Measurements from ENCODE around the gene COP1. TPM values are rescaled to one million over a fixed set of nuclear protein-coding genes. Genes with fewer than 3 reads are reported as not detected.

Gene COP1
- total and polyA plus RNA-seq, 2 of the 8 experiments (the other 6 are each of a cell fraction or from before 2014, with no cell fraction given): 26.2 to 44.9 TPM

DNA sequence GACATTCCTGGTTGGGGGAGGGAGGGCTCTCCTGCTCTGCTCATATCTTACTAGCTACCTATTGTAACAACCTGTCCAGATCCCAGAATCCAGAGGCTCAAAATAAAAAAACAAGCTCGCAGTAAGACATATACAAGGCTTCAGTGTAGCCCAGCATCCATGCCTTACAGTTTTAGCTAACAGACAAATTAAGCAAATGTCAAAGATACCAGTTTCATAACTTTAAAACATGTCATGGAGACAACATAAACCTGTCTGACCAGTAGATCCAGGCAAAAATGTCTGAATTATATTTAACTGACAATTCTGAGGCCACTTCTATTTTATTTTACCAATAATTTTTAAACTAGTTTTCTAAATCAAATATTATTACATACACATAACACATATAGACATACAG, 295.9 kb downstream of the COP1 start:
- Histone ChIP-seq H3K4me1 (replicated peaks in 1 of 4; ENCODE audit: control insufficient read depth in 3 of 4, insufficient read depth in 4 of 4, low read length in 3 of 4) (no peaks in the 10 kb centered on the region), H3K18ac (ENCODE audit: extremely low read depth, low read length) (no peak overlapping the region), H3K56ac (replicated peaks; ENCODE audit: insufficient read length, low read depth, low read length) (no peak overlapping the region), H3K14ac (ENCODE audit: insufficient read length) (no peak overlapping the region), H4K20me1 (replicated peaks in 1 of 2; ENCODE audit: control insufficient read depth in 1 of 2, insufficient read depth in 2 of 2, low read length in 2 of 2) (peaks cover 0 to 3% of the 10 kb centered on the region in 2 experiments), H2BK5ac (ENCODE audit: low read depth, low read length) (no peak overlapping the region), H3K23ac (ENCODE audit: insufficient read length) (no peak overlapping the region), H2BK20ac (ENCODE audit: low read length) (no peak overlapping the region), H3K4me2 (ENCODE audit: insufficient read depth in 1 of 2, low read depth in 2 of 2, low read length in 2 of 2) (no peak overlapping the region), H3K9me3 (ENCODE audit: insufficient read depth in 2 of 2, low read depth in 1 of 2, low read length in 1 of 2) (peaks cover 11 to 13% of the 10 kb centered on the region in 2 experiments), H2AFZ (ENCODE audit: low read length) (no peak overlapping the region), H3K36me3 (ENCODE audit: control insufficient read depth in 2 of 4, insufficient read depth in 4 of 4, low read length in 3 of 4) (peaks cover 0 to 5% (median 0%) of the 10 kb centered on the region in 4 experiments; a peak in 1 of 8 replicates), H4K8ac (ENCODE audit: extremely low read depth, insufficient read depth, low read length) (no peak overlapping the region), H3K79me1 (ENCODE audit: low read depth, low read length) (no peaks in the 10 kb centered on the region), H2AK5ac (ENCODE audit: low read depth, low read length) (no peak overlapping the region), H2BK15ac (ENCODE audit: low read length) (no peak overlapping the region), H4K91ac (replicated peaks; ENCODE audit: insufficient read length, low read length) (no peak overlapping the region), H3K27ac (ENCODE audit: low read depth, low read length) (no peak overlapping the region), H2BK120ac (replicated peaks; ENCODE audit: low read depth, low read length) (no peak overlapping the region), H3K23me2 (ENCODE audit: low read depth, low read length) (no peaks in the 10 kb centered on the region), H3K79me2 (ENCODE audit: control insufficient read depth in 1 of 2, insufficient read depth in 2 of 2, low read length in 2 of 2) (no peaks in the 10 kb centered on the region), H3K27me3 (replicated peaks in 1 of 4; ENCODE audit: control insufficient read depth in 3 of 4, extremely low read depth in 1 of 4, insufficient read depth in 3 of 4, low read length in 3 of 4) (peaks cover 59 to 94% (median 82%) of the 10 kb centered on the region in 4 experiments), H3K9ac (replicated peaks in 1 of 4; ENCODE audit: extremely low read depth in 1 of 4, low read depth in 3 of 4, low read length in 3 of 4) (no peak overlapping the region), H2BK12ac (ENCODE audit: low read depth, low read length) (no peak overlapping the region), H3K4ac (replicated peaks; ENCODE audit: insufficient read length, low read depth, low read length) (no peak overlapping the region), H4K5ac (ENCODE audit: insufficient read length, low read depth, low read length) (no peak overlapping the region), H3K4me3 (ENCODE audit: extremely low read depth in 1 of 4, insufficient read depth in 2 of 4, low read depth in 3 of 4, low read length in 4 of 4) (no peak overlapping the region)
- ChIA-PET CTCF (ENCODE audit: partially characterized antibody) (interaction anchor here (0.7 to 3.5 kb wide), 4 partner anchors 9 to 649 kb away, joined by 3 to 8 read pairs (median 4); no protein-coding TSS in a partner anchor), POLR2A (ENCODE audit: partially characterized antibody) (no interaction called here)
- DNase-seq (ENCODE audit: low read depth in 1 of 2, low spot score in 2 of 2) (no peak), FAIRE-seq (no peak)
- TF ChIP-seq NANOG (IDR thresholded peaks at IDR 0.05; ENCODE audit: insufficient read depth, low read depth, low read length, poor library complexity, severe bottlenecking) (no peak), GTF2F1 (IDR thresholded peaks at IDR 0.05; ENCODE audit: borderline replicate concordance, low read depth, low read length) (no peak), HDAC6 (IDR thresholded peaks at IDR 0.05; ENCODE audit: low read depth, low read length) (no peak), BACH1 (IDR thresholded peaks at IDR 0.05; ENCODE audit: low read length) (no peak), HDAC2 (IDR thresholded peaks at IDR 0.05; ENCODE audit: borderline replicate concordance in 1 of 2, low read depth in 2 of 2, low read length in 2 of 2) (no peak), PHF8 (conservative IDR thresholded peaks at IDR 0.05; ENCODE audit: low read depth, low read length) (no peak), SIX5 (IDR thresholded peaks at IDR 0.05; ENCODE audit: low read depth, low read length) (no peak), TAF1 (IDR thresholded peaks at IDR 0.05; ENCODE audit: low read depth, low read length) (no peak), EZH2 (IDR thresholded peaks at IDR 0.05; ENCODE audit: low read depth, low read length, severe bottlenecking) (no peak), JUN (IDR thresholded peaks at IDR 0.05; ENCODE audit: low read depth, low read length) (no peak), TEAD4 (IDR thresholded peaks at IDR 0.05; ENCODE audit: low read depth, low read length) (no peak), CEBPB (IDR thresholded peaks at IDR 0.05; ENCODE audit: low read depth, low read length) (no peak), KDM4A (IDR thresholded peaks at IDR 0.05; ENCODE audit: low read depth, low read length, severe bottlenecking) (no peak)
- WGBS, 2 experiments (ENCODE audit: extremely low coverage in 1 of 2, insufficient coverage in 1 of 2, insufficient read length in 1 of 2, insufficient replicate concordance in 2 of 2, low coverage in 1 of 2, low lambda C conversion rate in 2 of 2, missing lambda C conversion rate in 1 of 2): 88% methylated on average over 1 of the region's 1 CpG; no CpG with 5 or more reads in 1 of the 2 experiments
